Measurements from ENCODE around the gene OR10A3.
"Not testable (repeated sequence)": the region's sequence is repeated elsewhere in the genome, so short reads cannot be mapped to it uniquely, and the experiment has no call there.

The OR10A3 gene

GRCh38 chr11:7941608-7942007 is at the start of gene OR10A3:
OR10A3 (minus strand) TSS chr11:7941708; CDS start chr11:7939520, 2,188 bp downstream.
- no peak for DNase-seq (ENCODE audit: low spot score)

GRCh38 chr11:7987560-7987883 is 46.0 kb upstream of the OR10A3 start:
- not testable (repeated sequence) for DNase-seq (ENCODE audit: low spot score)

- DNase-seq (ENCODE audit: low spot score), result peak; percentile 93
Observed at GRCh38 chr11:7986768-7987559, 45.5 kb upstream of the OR10A3 start, which contains the start of gene EIF3F. EIF3F (plus strand) TSS chr11:7987337; CDS start chr11:7987353, 16 bp downstream.

GRCh38 chr11:7983832-7984590 is 42.5 kb upstream of the OR10A3 start:
- no peak for DNase-seq (ENCODE audit: low spot score)

GRCh38 chr11:7982582-7983119 is 41.1 kb upstream of the OR10A3 start:
- no peak for DNase-seq (ENCODE audit: low spot score)

- no peak for DNase-seq (ENCODE audit: low spot score)
Observed at GRCh38 chr11:7981619-7982157, 40.2 kb upstream of the OR10A3 start.

- DNase-seq (ENCODE audit: low spot score), result peak; percentile 58
Observed at GRCh38 chr11:7977232-7977917, 35.9 kb upstream of the OR10A3 start.

GRCh38 chr11:7974668-7975067 is 33.2 kb upstream of the OR10A3 start:
- DNase-seq (ENCODE audit: low spot score), result no peak

- DNase-seq (ENCODE audit: low spot score), result no peak
Observed at GRCh38 chr11:7973011-7973410, 31.5 kb upstream of the OR10A3 start.

GRCh38 chr11:7971846-7972245 is 30.3 kb upstream of the OR10A3 start:
- no peak for DNase-seq (ENCODE audit: low spot score)

GRCh38 chr11:7969756-7970646 is 28.5 kb upstream of the OR10A3 start:
- DNase-seq (ENCODE audit: low spot score), result no peak

GRCh38 chr11:7968686-7969085 is 27.2 kb upstream of the OR10A3 start:
- no peak for DNase-seq (ENCODE audit: low spot score)

GRCh38 chr11:7967826-7968225 is 26.3 kb upstream of the OR10A3 start:
- peak; percentile 20 for DNase-seq (ENCODE audit: low spot score)

- DNase-seq (ENCODE audit: low spot score), result no peak
Observed at GRCh38 chr11:7967097-7967496, 25.6 kb upstream of the OR10A3 start.

GRCh38 chr11:7965386-7965785 is 23.9 kb upstream of the OR10A3 start, which contains the start of gene NLRP10:
NLRP10 (minus strand) TSS chr11:7965447; CDS start chr11:7963495, 1,952 bp downstream.
- peak; percentile 89 for DNase-seq (ENCODE audit: low spot score)

GRCh38 chr11:7964873-7965272 is 23.4 kb upstream of the OR10A3 start:
- peak; percentile 67 for DNase-seq (ENCODE audit: low spot score)

- DNase-seq (ENCODE audit: low spot score), result no peak
Observed at GRCh38 chr11:7964261-7964660, 22.8 kb upstream of the OR10A3 start.

GRCh38 chr11:7955191-7955590 is 13.7 kb upstream of the OR10A3 start:
- no peak for DNase-seq (ENCODE audit: low spot score)

- no peak for DNase-seq (ENCODE audit: low spot score)
Observed at GRCh38 chr11:7949934-7950333, 8.4 kb upstream of the OR10A3 start.

- no peak for DNase-seq (ENCODE audit: low spot score)
Observed at GRCh38 chr11:7944123-7944522, 2.6 kb upstream of the OR10A3 start.

- no peak for DNase-seq (ENCODE audit: low spot score)
Observed at GRCh38 chr11:7941146-7941545, 362 bp downstream of the OR10A3 start.

All from AG20443 (cell line).